Prostate gland (tissue), 2 donors: Measurements from ENCODE around the gene SSBP1. TPM values are rescaled to one million over a fixed set of nuclear protein-coding genes. Genes with fewer than 3 reads are reported as not detected.
A peak's percentile ranks its signal among the peaks of the same experiment; 100 is the strongest.

ENCODE experiments used
- DNase-seq: peaks from one replicate; pipeline ENCODE4 v3.0.0-alpha.2; 2019; ENCODE audit warnings: low spot score
- H3K27ac ChIP-seq, 2 donors: fragments of 200-600 bp; sonication (generic); 2 replicates each; pipeline ENCODE4 v1.5.1; 2017 to 2019
- H3K27me3 ChIP-seq: fragments of 200-600 bp; sonication (generic); replicated peaks from 2 replicates; pipeline ENCODE4 v1.5.1; 2019; ENCODE audit not compliant: insufficient read depth
- H3K36me3 ChIP-seq, 2 donors: fragments of 200-600 bp; sonication (generic); 1 replicate in 1 of 2; 2 replicates in 1 of 2; pipeline versions ENCODE4 v1.5.1 to v1.8.1; 2017 to 2019
- H3K4me1 ChIP-seq: fragments of 200-600 bp; sonication (generic); replicated peaks from 2 replicates; pipeline ENCODE4 v1.5.1; 2019
- H3K4me3 ChIP-seq, 2 donors: fragments of 200-600 bp; sonication (generic); 2 replicates each; pipeline ENCODE4 v1.5.1; 2017 to 2019
- H3K9me3 ChIP-seq: fragments of 200-600 bp; sonication (generic); 2 replicates; pipeline ENCODE4 v1.5.1; 2017
- CTCF ChIP-seq, 4 experiments: fragments of 200-600 bp in 2 of 4; fragments of 450-650 bp in 2 of 4; sonication (generic) in 2 of 4; IDR thresholded peaks; 1 replicate in 3 of 4; 2 replicates in 1 of 4; pipeline ENCODE4 v1.5.1; 2016 to 2019; ENCODE audit warnings: antibody characterized with exemption in 4 of 4, mild to moderate bottlenecking in 2 of 4, moderate library complexity in 2 of 4
- POLR2A ChIP-seq: fragments of 450-650 bp; IDR thresholded peaks from one replicate; pipeline ENCODE4 v1.6.1; 2016; ENCODE audit warnings: antibody characterized with exemption, mild to moderate bottlenecking
- POLR2AphosphoS5 ChIP-seq: sonication (generic); formaldehyde crosslinking; IDR thresholded peaks from one replicate; pipeline ENCODE4 v1.6.1; 2017; ENCODE audit warnings: antibody characterized with exemption
- WGBS: methylation state at CpG from one replicate; pipeline ENCODE4 v1.1.5; 2018; 5-methylcytosine and 5-hydroxymethylcytosine counted together
- intact Hi-C: fragments of 100-400 bp; cut with DNase I; formaldehyde crosslinking; loops from one replicate; pipeline ENCODE4 v1.14.2; 2022
- total RNA-seq, 2 donors: library from RNA; depleted of rRNA; stranded (reverse); fragments of >200 nt; gene quantifications; one replicate each; pipeline ENCODE4 v1.1.0, GENCODE V29; 2016

Gene SSBP1
- total RNA-seq, 2 donors from 2014 or later, result 109 to 115 TPM

DNA sequence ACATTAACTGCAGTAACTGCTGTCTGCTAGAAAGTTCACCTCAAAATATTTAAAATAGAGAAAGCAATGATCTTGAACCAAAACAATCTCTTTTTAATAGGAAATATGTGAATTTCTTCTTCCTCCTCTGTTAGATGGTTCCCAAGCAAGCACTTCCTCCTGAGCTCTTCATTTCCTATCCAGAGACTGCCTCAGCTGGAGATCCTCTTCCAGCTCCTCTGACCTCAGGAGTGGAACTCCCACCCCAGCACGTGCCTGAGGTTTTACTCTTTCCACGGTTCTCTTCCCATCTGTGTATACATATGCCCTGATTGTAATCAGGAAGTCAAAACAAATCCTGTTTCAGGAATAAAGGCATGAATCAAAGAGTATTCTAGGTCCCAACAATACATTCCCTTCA lies 41.8 kb upstream of the SSBP1 start:
- TF ChIP-seq CTCF (IDR thresholded peaks at IDR 0.05), result no peak
- TF ChIP-seq POLR2AphosphoS5, result no peak
- no peak for TF ChIP-seq POLR2A
- Histone ChIP-seq H3K9me3 (no peaks in the 10 kb centered on the region), H3K36me3 (no peaks in the 10 kb centered on the region), H3K4me1 (peaks cover 3% of the 10 kb centered on the region), H3K27me3 (no peaks in the 10 kb centered on the region), H3K4me3 (no peak overlapping the region), H3K27ac (peak overlapping the region; percentile 46 to 69)
- 21% methylated on average over 2 of the region's 2 CpGs for WGBS
- intact Hi-C loops, result no loop called here
- DNase-seq, result no peak

DNA sequence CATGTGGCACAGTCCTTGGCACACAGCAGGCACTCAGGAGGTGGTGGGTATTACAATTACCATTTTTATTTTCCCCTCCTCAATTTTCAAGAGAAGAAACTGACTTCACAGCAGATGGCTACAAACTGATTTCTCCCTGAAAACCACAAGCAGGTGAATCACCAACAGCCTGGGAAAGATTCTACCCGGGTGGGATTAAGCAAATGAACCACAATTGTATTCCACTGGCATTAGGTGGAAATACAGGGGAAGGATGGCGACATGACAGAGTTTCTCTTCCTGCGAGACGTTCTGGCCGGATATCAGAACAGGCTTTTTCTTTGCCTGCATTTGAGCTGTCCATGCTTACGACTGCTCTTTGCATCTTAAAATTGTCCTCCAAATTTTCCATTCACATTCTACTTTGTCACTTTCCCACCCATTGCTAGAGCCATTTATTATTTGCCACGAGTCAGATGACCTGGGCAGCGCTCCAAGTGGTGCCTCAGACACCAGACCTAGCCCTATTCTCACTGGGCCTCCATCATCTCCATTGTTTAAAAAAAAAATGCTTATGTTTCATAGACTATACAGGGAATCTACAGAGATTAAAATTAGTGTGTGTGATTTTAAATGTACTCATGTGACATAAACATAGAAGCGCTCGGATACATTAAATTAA lies 40.8 kb upstream of the SSBP1 start:
- H3K4me3 ChIP-seq, result no peak overlapping the region
- 75% methylated on average over 10 of the region's 10 CpGs for WGBS
- intact Hi-C loops, result no loop called here
- TF ChIP-seq POLR2A (no peak), CTCF (IDR thresholded peaks at IDR 0.05) (no peak), POLR2AphosphoS5 (no peak)
- H3K27me3 ChIP-seq, result no peaks in the 10 kb centered on the region
- H3K4me1 ChIP-seq, result peaks cover 3% of the 10 kb centered on the region
- H3K27ac ChIP-seq, result peak overlapping the region in 1 of 2 donors; percentile 69
- no peaks in the 10 kb centered on the region for H3K9me3 ChIP-seq
- DNase-seq, result no peak
- no peaks in the 10 kb centered on the region for H3K36me3 ChIP-seq

- Histone ChIP-seq H3K27ac (no peak overlapping the region), H3K27me3 (no peaks in the 10 kb centered on the region), H3K9me3 (no peaks in the 10 kb centered on the region), H3K4me3 (no peak overlapping the region), H3K36me3 (no peaks in the 10 kb centered on the region), H3K4me1 (peaks cover 3% of the 10 kb centered on the region)
- 95% methylated on average over 1 of the region's 1 CpG for WGBS
- intact Hi-C loops, result no loop called here
- TF ChIP-seq POLR2A, result no peak
- DNase-seq, result no peak
Measured at GRCh38 chr7:141698247-141699015, 39.7 kb upstream of the SSBP1 start.

GRCh38 chr7:141699860-141700259 lies 38.3 kb upstream of the SSBP1 start:
- intact Hi-C loops, result no loop called here
- TF ChIP-seq POLR2AphosphoS5, result no peak
- no peak for TF ChIP-seq POLR2A
- TF ChIP-seq CTCF (IDR thresholded peaks at IDR 0.05), result no peak
- no peaks in the 10 kb centered on the region for H3K9me3 ChIP-seq
- peaks cover 3% of the 10 kb centered on the region for H3K4me1 ChIP-seq
- no peak overlapping the region for H3K27ac ChIP-seq
- no peaks in the 10 kb centered on the region for H3K36me3 ChIP-seq
- DNase-seq, result no peak
- no peaks in the 10 kb centered on the region for H3K27me3 ChIP-seq
- 74% methylated on average over 3 of the region's 3 CpGs for WGBS
- H3K4me3 ChIP-seq, result no peak overlapping the region

GRCh38 chr7:141700296-141700847 lies 37.8 kb upstream of the SSBP1 start:
- TF ChIP-seq CTCF (IDR thresholded peaks at IDR 0.05) (no peak), POLR2A (no peak), POLR2AphosphoS5 (no peak)

More at GRCh38 chr7:141700296-141700847, 37.8 kb upstream of the SSBP1 start:
- peaks cover 3% of the 10 kb centered on the region for H3K4me1 ChIP-seq
- DNase-seq, result no peak
- no peaks in the 10 kb centered on the region for H3K36me3 ChIP-seq
- intact Hi-C loops, result no loop called here
- H3K27me3 ChIP-seq, result no peaks in the 10 kb centered on the region
- H3K9me3 ChIP-seq, result no peaks in the 10 kb centered on the region
- H3K27ac ChIP-seq, result peak overlapping the region; percentile 82 to 88
- peak overlapping the region in 1 of 2 donors; percentile 90 for H3K4me3 ChIP-seq
- WGBS, result 62% methylated on average over 5 of the region's 5 CpGs
